B cell (primary cell): ENCODE results near the gene PRKCB. TPM values are rescaled to one million over a fixed set of nuclear protein-coding genes. Genes with fewer than 3 reads are reported as not detected.

Experiments used
- ATAC-seq: fragments of 200-7000 bp; cut with Tn5 transposase; one replicate; pipeline ENCODE4 v1.10.0; 2021; ENCODE audit warnings: low read depth, mild to moderate bottlenecking, moderate number of reproducible peaks, moderate library complexity
- CTCF ChIA-PET: fragments of 350-600 bp; sonication (Branson Sonifier 250); formaldehyde crosslinking; loops from one replicate; lab custom pipeline; 2021; ENCODE audit warnings: antibody characterized with exemption, inconsistent platforms; lab: Charles Lee
- POLR2A ChIA-PET: fragments of 350-600 bp; sonication (Branson Sonifier 250); formaldehyde crosslinking; loops from one replicate; lab custom pipeline; 2021; ENCODE audit warnings: antibody characterized with exemption; lab: Charles Lee
- DNase-seq: peaks from one replicate; pipeline ENCODE4 v3.0.0; 2013
- H2AFZ ChIP-seq: 2 replicates; pipeline ENCODE4 v1.6.1; 2012; ENCODE audit warnings: mild to moderate bottlenecking, low read depth, low read length; ENCODE audit not compliant: insufficient read depth, poor library complexity, severe bottlenecking
- H3K27ac ChIP-seq, 2 donors: 1 replicate in 1 of 2; 2 replicates in 1 of 2; pipeline ENCODE4 v1.5.1; 2012 to 2013; ENCODE audit warnings: low read length in 2 of 2, mild to moderate bottlenecking in 2 of 2, moderate library complexity in 1 of 2
- H3K27me3 ChIP-seq, 4 experiments: fragments of 200-600 bp in 1 of 4; sonication (generic) in 1 of 4; replicated peaks in 1 of 4; 1 replicate in 2 of 4; 2 replicates in 2 of 4; pipeline versions ENCODE4 v1.6.1 to v1.7.0; 2013 to 2016; ENCODE audit warnings: low read length in 3 of 4, mild to moderate bottlenecking in 2 of 4, mixed read lengths in 1 of 4, moderate library complexity in 1 of 4; ENCODE audit not compliant: insufficient read depth in 4 of 4, control insufficient read depth in 3 of 4; ENCODE audit errors: control extremely low read depth in 1 of 4
- H3K36me3 ChIP-seq, 2 experiments: replicated peaks in 1 of 2; 1 replicate in 1 of 2; 2 replicates in 1 of 2; pipeline versions ENCODE4 v1.6.1 to v1.7.1; 2013; ENCODE audit warnings: low read length in 1 of 2; ENCODE audit not compliant: insufficient read depth in 2 of 2, control insufficient read depth in 1 of 2; ENCODE audit errors: control extremely low read depth in 1 of 2, extremely low read depth in 1 of 2
- H3K4me1 ChIP-seq, 2 donors: fragments of 200-600 bp in 1 of 2; sonication (generic) in 1 of 2; 1 replicate in 1 of 2; 2 replicates in 1 of 2; pipeline versions ENCODE4 v1.5.1 to v1.6.1; 2013 to 2017; ENCODE audit warnings: low read length in 2 of 2; ENCODE audit not compliant: control insufficient read depth in 2 of 2, insufficient read depth in 2 of 2
- H3K4me2 ChIP-seq: replicated peaks from 2 replicates; pipeline ENCODE3; 2012; ENCODE audit warnings: mild to moderate bottlenecking, low read depth, low read length; ENCODE audit not compliant: poor library complexity, severe bottlenecking
- H3K4me3 ChIP-seq, 5 experiments: fragments of 200-600 bp in 1 of 5; sonication (generic) in 1 of 5; 1 replicate in 3 of 5; 2 replicates in 2 of 5; pipeline versions ENCODE4 v1.5.1 to v1.7.0; 2011 to 2016; ENCODE audit warnings: low read length in 4 of 5, mild to moderate bottlenecking in 4 of 5, low read depth in 2 of 5, control low read depth in 1 of 5, moderate library complexity in 1 of 5; ENCODE audit not compliant: insufficient read depth in 1 of 5; ENCODE audit errors: control extremely low read depth in 1 of 5, extremely low read depth in 1 of 5
- H3K79me2 ChIP-seq: fragments of 200-600 bp; sonication (generic); one replicate; pipeline ENCODE4 v1.6.0; 2016; ENCODE audit warnings: low read length; ENCODE audit not compliant: control insufficient read depth, insufficient read depth
- H3K9ac ChIP-seq: fragments of 200-600 bp; sonication (generic); 2 replicates; pipeline ENCODE4 v1.6.1; 2017; ENCODE audit warnings: mild to moderate bottlenecking, low read length, moderate library complexity
- H3K9me3 ChIP-seq, 3 donors: one replicate each; pipeline versions ENCODE4 v1.6.1 to v1.7.1; 2013; ENCODE audit warnings: low read length in 2 of 3; ENCODE audit not compliant: control insufficient read depth in 2 of 3, insufficient read depth in 1 of 3; ENCODE audit errors: control extremely low read depth in 1 of 3
- H4K20me1 ChIP-seq: 2 replicates; pipeline ENCODE4 v1.6.0; 2012; ENCODE audit warnings: mild to moderate bottlenecking, low read length; ENCODE audit not compliant: insufficient read depth, control insufficient read depth, poor library complexity, severe bottlenecking
- H3K27ac Mint-ChIP-seq: one replicate; pipeline ENCODE4 v1.8.0; 2021; ENCODE audit warnings: mixed read lengths
- H3K27me3 Mint-ChIP-seq: one replicate; pipeline ENCODE4 v1.8.0; 2021; ENCODE audit warnings: mixed read lengths
- H3K4me1 Mint-ChIP-seq: one replicate; pipeline ENCODE4 v1.8.0; 2021; ENCODE audit warnings: mixed read lengths
- H3K4me3 Mint-ChIP-seq: one replicate; pipeline ENCODE4 v1.8.0; 2021; ENCODE audit warnings: mixed read lengths
- H3K9me3 Mint-ChIP-seq: one replicate; pipeline ENCODE4 v1.8.0; 2022; ENCODE audit warnings: mixed read lengths; ENCODE audit not compliant: insufficient read depth
- EZH2 ChIP-seq: IDR thresholded peaks from 2 replicates; pipeline ENCODE4 v1.6.1; 2012; ENCODE audit warnings: borderline replicate concordance, low read depth, mild to moderate bottlenecking, moderate library complexity, low read length; ENCODE audit not compliant: insufficient read depth, poor library complexity, severe bottlenecking
- WGBS: methylation state at CpG from one replicate; pipeline ENCODE4 v1.1.5; 2013; ENCODE audit warnings: missing lambda C conversion rate; ENCODE audit not compliant: insufficient coverage; 5-methylcytosine and 5-hydroxymethylcytosine counted together
- intact Hi-C: fragments of 100-400 bp; cut with micrococcal nuclease; formaldehyde crosslinking; loops from one replicate; pipeline ENCODE4 v1.10.0; 2022
- polyA plus RNA-seq: library from polyadenylated mRNA; depleted of rRNA; stranded (reverse); fragments of >200 nt; gene quantifications from 2 replicates; pipeline ENCODE4 v1.2.3, GENCODE V29; 2012
- total RNA-seq, 2 donors: library from RNA; stranded (reverse); fragments of 120-200 nt in 1 of 2; gene quantifications; 1 replicate in 1 of 2; 2 replicates in 1 of 2; pipeline versions ENCODE4 v1.2.3 to v1.2.4, GENCODE V29; 2013 to 2022
- TF ChIP-seq, protein P1 (sequence below): fragments of 200-600 bp; IDR thresholded peaks from one replicate; pipeline ENCODE4 v1.8.0; 2022; ENCODE audit warnings: antibody characterized with exemption, mild to moderate bottlenecking

The PRKCB gene
- total and polyA plus RNA-seq, 2 donors (not counting 1 experiment from before 2014, with no cell fraction given) = 106 to 373 TPM

DNA sequence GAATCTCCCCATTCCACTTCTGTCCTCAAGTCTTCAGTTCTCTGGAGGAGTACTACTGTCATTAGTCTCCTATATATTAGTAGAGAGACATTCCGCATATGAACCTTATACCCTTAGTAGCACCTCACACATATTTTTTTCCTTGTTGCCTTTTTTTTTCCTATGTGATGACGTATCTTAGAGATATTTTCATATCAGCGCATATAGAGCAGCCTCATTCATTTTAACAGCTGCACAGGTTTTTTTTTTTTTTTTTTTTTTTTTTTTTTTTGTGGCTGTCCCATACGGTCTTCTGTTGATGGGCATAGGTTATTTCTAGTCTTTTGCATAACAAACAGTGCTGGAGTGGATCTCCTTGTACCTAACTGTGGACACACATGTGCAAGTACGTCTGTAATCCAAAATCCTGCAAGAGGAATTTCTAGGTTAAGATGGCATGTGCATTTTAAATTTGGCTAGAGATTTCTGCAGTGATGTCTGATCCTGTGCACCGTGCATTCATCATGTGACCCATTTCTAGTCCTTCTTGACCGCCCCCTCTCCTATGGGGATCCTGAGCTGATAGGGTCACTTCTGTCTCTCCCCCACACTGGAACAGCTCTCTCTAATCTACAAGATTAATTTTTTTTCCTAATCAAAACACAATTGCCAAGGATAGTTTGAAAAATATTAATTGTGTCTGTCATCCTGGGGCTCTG lies 64.8 kb downstream of the PRKCB start:
- H3K9me3 Mint-ChIP-seq = no peaks in the 10 kb centered on the region
- peaks cover 84% of the 10 kb centered on the region for H3K4me1 Mint-ChIP-seq
- H4K20me1 ChIP-seq = peaks cover 53% of the 10 kb centered on the region
- ATAC-seq (no peak), DNase-seq (no peak)
- H3K9me3 ChIP-seq = no peaks in the 10 kb centered on the region
- H3K4me1 ChIP-seq = peaks cover 75 to 83% of the 10 kb centered on the region in 2 donors
- ChIA-PET POLR2A (interaction anchor here (0.6 kb wide), 1 partner anchor 41 kb away, joined by 3 read pairs; no protein-coding TSS in a partner anchor), CTCF (interaction anchor here (0.9 to 1.0 kb wide), 2 partner anchors 97 to 113 kb away, joined by 3 to 4 read pairs; no protein-coding TSS in a partner anchor)
- H3K27ac Mint-ChIP-seq = peak overlapping the region; percentile 60
- peak overlapping the region; percentile 54 for H3K4me3 Mint-ChIP-seq
- peak overlapping the region; percentile 55 for H3K4me2 ChIP-seq
- peaks cover 96% of the 10 kb centered on the region for H3K79me2 ChIP-seq
- WGBS = 53% methylated on average over 2 of the region's 7 CpGs
- no peaks in the 10 kb centered on the region for H3K27me3 Mint-ChIP-seq
- no peaks in the 10 kb centered on the region for H3K27me3 ChIP-seq
- no peak for TF ChIP-seq EZH2
- TF ChIP-seq, protein P1, sequence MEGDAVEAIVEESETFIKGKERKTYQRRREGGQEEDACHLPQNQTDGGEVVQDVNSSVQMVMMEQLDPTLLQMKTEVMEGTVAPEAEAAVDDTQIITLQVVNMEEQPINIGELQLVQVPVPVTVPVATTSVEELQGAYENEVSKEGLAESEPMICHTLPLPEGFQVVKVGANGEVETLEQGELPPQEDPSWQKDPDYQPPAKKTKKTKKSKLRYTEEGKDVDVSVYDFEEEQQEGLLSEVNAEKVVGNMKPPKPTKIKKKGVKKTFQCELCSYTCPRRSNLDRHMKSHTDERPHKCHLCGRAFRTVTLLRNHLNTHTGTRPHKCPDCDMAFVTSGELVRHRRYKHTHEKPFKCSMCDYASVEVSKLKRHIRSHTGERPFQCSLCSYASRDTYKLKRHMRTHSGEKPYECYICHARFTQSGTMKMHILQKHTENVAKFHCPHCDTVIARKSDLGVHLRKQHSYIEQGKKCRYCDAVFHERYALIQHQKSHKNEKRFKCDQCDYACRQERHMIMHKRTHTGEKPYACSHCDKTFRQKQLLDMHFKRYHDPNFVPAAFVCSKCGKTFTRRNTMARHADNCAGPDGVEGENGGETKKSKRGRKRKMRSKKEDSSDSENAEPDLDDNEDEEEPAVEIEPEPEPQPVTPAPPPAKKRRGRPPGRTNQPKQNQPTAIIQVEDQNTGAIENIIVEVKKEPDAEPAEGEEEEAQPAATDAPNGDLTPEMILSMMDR = no peak
- H2AFZ ChIP-seq = no peak overlapping the region
- intact Hi-C loops = loop anchor here (10.0 kb wide), 1 partner anchor 46 kb away; no protein-coding TSS in a partner anchor
- peak overlapping the region; percentile 26 for H3K9ac ChIP-seq
- peak overlapping the region in 1 of 5 experiments; percentile 16 for H3K4me3 ChIP-seq
- H3K27ac ChIP-seq = no peak overlapping the region
- peaks cover 3 to 16% of the 10 kb centered on the region in 2 experiments for H3K36me3 ChIP-seq
